NCI-H2029 (cell line): ENCODE results near the gene FAM163B.
A peak's percentile ranks its signal among the peaks of the same experiment; 100 is the strongest.
"Not testable (repeated sequence)": the region's sequence is repeated elsewhere in the genome, so short reads cannot be mapped to it uniquely, and the experiment has no call there.

Experiments
- DNase-seq: peaks from one replicate; lab custom pipeline; 2025; lab: John Stamatoyannopoulos, UW

Gene FAM163B

GRCh38 chr9:133569121-133569785 is 39.9 kb downstream of the FAM163B start:
- DNase-seq = no peak

- no peak for DNase-seq
Measured at GRCh38 chr9:133568186-133568585, 41.0 kb downstream of the FAM163B start.

- DNase-seq = no peak
Measured at GRCh38 chr9:133566817-133567216, 42.4 kb downstream of the FAM163B start.

GRCh38 chr9:133566382-133566781 is 42.8 kb downstream of the FAM163B start:
- DNase-seq = no peak

GRCh38 chr9:133564451-133565116 is 44.6 kb downstream of the FAM163B start:
- no peak for DNase-seq

GRCh38 chr9:133563814-133564213 is 45.4 kb downstream of the FAM163B start:
- DNase-seq = not testable (repeated sequence)

- DNase-seq = no peak
Measured at GRCh38 chr9:133563291-133563796, 45.8 kb downstream of the FAM163B start.

- DNase-seq = no peak
Measured at GRCh38 chr9:133562611-133563290, 46.4 kb downstream of the FAM163B start.

- no peak for DNase-seq
Measured at GRCh38 chr9:133561976-133562554, 47.1 kb downstream of the FAM163B start.

- DNase-seq = no peak
Measured at GRCh38 chr9:133560944-133561343, 48.2 kb downstream of the FAM163B start.

- peak; percentile 18 for DNase-seq
Measured at GRCh38 chr9:133560311-133560710, 48.9 kb downstream of the FAM163B start.

- DNase-seq = no peak
Measured at GRCh38 chr9:133558191-133559126, 50.7 kb downstream of the FAM163B start.

- no peak for DNase-seq
Measured at GRCh38 chr9:133557581-133557980, 51.6 kb downstream of the FAM163B start.

GRCh38 chr9:133556354-133556753 is 52.8 kb downstream of the FAM163B start:
- no peak for DNase-seq

GRCh38 chr9:133554729-133555128 is 54.5 kb downstream of the FAM163B start:
- no peak for DNase-seq

GRCh38 chr9:133553973-133554713 is 55.0 kb downstream of the FAM163B start:
- DNase-seq = no peak

GRCh38 chr9:133553123-133553522 is 56.1 kb downstream of the FAM163B start:
- no peak for DNase-seq

- no peak for DNase-seq
Measured at GRCh38 chr9:133552236-133552635, 57.0 kb downstream of the FAM163B start.

GRCh38 chr9:133551446-133551845 is 57.7 kb downstream of the FAM163B start:
- no peak for DNase-seq

- DNase-seq = no peak
Measured at GRCh38 chr9:133547116-133547515, 62.1 kb downstream of the FAM163B start.

- no peak for DNase-seq
Measured at GRCh38 chr9:133546287-133546680, 62.9 kb downstream of the FAM163B start.
